HG02610 (cell line): ENCODE data around the gene SET.
"Not testable (repeated sequence)": the region's sequence is repeated elsewhere in the genome, so short reads cannot be mapped to it uniquely, and the experiment has no call there.

ENCODE experiments used
- ATAC-seq: cut with Tn5 transposase; IDR thresholded peaks from one replicate; pipeline ENCODE4 v1.9.1; 2021; ENCODE audit warnings: mild to moderate bottlenecking, moderate library complexity; ENCODE audit not compliant: unreplicated experiment

SET gene

GRCh38 chr9:128688501-128689292 lies at the start of gene SET:
TSS of gene SET (plus strand) at chr9:128689222. CDS start at chr9:128689583, 361 bp downstream.
- ATAC-seq = peak; percentile 68

DNA sequence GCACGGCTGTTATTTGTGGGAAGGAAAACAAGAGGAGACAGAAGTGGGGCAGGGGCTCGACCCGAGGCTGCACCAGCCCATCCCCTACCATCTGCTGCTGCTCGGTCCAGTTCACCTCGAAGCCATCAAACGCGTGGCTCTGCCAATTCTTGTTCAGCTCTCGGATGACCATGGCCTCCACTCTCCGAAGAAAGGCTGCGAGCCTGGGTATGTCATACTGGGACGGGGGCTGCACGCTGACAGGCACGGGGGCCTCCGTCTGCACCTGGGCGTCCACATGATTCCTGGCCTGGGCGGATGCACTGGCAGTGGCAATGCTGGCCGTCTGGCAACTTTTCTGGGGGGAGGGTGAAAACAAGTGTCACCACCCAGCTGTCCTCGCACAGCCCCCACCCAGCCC lies 48.4 kb upstream of the SET start:
- no peak for ATAC-seq

- ATAC-seq = no peak
Measured at GRCh38 chr9:128642675-128643245, 46.3 kb upstream of the SET start.

DNA sequence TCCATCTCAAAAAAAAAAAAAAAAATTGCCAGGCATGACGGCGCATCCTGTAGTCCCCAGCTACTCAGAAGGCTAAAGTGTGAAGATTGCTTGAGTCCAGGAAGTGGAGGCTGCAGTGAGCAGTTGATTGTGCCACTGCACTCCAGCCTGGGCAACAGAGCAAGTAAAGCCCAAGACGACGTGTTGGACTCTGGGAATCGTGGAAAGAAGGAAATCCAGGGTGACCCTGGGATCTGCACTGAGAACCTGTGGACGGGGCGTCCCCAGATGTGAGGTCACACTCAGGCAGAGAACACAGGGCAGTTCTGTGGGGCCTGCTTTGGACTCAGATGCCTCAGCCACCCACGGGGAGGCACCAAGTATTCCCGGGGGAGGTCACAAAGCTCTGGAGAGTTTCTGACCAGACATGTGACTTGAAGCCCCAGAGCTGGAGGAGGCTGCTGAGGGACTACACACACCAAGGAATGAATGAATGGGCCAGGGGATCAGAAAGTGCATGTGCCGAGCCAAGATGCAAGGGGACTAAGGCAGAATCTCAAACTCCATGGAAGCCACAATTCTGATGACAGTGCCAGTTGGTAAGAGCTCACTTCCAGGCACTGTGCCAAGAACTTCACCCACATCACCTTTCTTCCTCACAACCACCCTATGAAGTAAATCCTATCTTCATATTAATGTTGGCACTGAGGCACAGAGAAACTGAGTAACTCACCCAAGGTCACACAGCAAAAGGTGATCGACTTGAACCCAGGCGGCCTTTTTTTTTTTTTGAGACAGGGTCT lies 45.3 kb upstream of the SET start:
- peak; percentile 65 for ATAC-seq

DNA sequence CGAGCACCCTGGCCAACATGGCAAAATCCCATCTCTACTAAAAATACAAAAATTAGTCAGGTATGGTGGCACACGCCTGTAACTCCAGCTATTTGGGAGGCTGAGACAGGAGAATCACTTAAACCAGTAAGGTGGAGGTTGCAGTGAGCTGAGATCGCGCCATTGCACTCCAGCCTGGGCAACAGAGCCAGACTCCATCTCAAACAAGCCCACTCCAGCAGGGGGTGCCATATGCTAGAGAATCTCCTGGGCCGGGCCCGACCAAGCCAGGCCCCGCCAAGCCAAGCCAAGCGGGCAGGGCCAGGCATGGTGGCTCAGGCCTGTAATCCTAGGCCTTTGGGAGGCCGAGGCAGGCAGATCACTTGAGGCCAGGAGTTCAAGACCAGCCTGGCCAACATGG lies 40.8 kb upstream of the SET start:
- ATAC-seq = not testable (repeated sequence)

- no peak for ATAC-seq
Measured at GRCh38 chr9:128651798-128652197, 37.2 kb upstream of the SET start.

GRCh38 chr9:128653908-128654307 lies 35.1 kb upstream of the SET start:
- no peak for ATAC-seq

- ATAC-seq = no peak
Measured at GRCh38 chr9:128654481-128654880, 34.5 kb upstream of the SET start.

GRCh38 chr9:128656416-128657343 lies 32.3 kb upstream of the SET start, which contains the start of gene DYNC2I2:
TSS of gene DYNC2I2 (minus strand) at chr9:128656847. CDS start at chr9:128656726, 121 bp downstream.
- ATAC-seq = peak; percentile 58

DNA sequence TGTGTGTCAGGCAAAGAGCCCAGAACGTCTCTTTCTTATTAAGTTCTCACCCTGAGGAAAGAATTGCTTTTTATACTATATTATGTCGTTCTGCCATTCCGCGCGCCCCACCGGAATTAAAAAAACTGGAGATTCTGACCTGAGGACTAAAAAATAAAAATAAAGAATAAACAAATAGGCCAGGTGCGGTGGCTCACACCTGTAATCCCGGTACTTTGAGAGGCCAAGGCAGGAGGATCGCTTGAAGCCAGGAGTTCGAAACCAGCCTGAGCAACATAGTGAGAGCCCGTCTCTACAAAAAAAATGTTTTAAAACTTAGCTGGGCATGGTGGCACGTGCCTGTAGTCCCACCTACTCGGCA lies 31.7 kb upstream of the SET start:
- ATAC-seq = no peak

GRCh38 chr9:128657796-128658195 lies 31.2 kb upstream of the SET start:
- no peak for ATAC-seq

DNA sequence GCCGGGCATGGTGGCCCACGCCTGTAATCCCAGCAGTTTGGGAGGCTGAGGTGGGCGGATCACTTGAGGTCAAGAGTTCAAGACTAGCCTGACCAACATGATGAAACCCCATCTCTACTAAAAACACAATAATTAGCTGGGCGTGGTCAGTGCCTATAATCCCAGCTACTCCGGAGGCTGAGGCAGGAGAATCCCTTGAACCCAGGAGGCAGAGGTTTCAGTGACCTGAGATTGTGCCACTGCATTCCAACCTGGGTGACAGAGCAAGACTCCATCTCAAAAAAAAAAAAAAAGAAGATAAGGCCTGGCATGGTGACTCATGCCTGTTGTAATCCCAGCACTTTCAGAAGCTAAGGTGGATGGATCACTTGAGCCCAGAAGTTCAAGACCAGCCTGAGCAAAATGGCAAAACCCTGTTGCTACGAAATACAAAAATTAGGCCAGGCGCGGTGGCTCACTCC lies 22.5 kb upstream of the SET start:
- not testable (repeated sequence) for ATAC-seq

GRCh38 chr9:128669786-128670185 lies 19.2 kb upstream of the SET start:
- ATAC-seq = no peak

GRCh38 chr9:128675382-128675781 lies 13.6 kb upstream of the SET start:
- no peak for ATAC-seq

DNA sequence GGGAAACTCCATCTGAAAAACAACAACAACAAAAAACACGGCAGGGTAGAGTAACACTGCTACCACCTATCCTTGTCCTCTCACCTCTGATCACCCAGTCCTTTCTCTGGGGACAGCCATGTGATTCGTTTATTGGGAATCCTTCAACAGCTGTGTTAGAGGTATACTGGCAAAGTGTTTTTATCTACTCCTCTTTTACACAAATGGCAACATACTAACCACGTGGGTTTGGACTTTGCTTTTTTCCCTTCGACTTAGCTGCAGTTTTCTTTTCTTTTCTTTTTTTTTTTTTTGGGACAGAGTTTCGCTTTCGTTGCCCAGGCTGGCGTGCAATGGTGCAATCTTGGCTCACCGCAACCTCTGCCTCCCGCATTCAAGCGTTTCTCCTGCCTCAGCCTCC lies 11.2 kb upstream of the SET start:
- ATAC-seq = no peak

GRCh38 chr9:128683340-128684064 lies 5.5 kb upstream of the SET start:
- ATAC-seq = no peak

GRCh38 chr9:128684065-128684324 lies 5.0 kb upstream of the SET start:
- no peak for ATAC-seq

- peak; percentile 29 for ATAC-seq
Measured at GRCh38 chr9:128684325-128685199, 4.5 kb upstream of the SET start.
